Adrenal gland (tissue), 12 donors: ENCODE results near the gene UBE2E2. TPM values are rescaled to one million over a fixed set of nuclear protein-coding genes. Genes with fewer than 3 reads are reported as not detected.

Experiments
- DNase-seq, 7 donors: peaks; one replicate each; pipeline ENCODE4 v3.0.0-alpha.2; 2019 to 2020
- H3K27ac ChIP-seq, 5 donors: fragments of 200-600 bp; sonication (generic) in 4 of 5; 1 replicate in 3 of 5; 2 replicates in 2 of 5; pipeline versions ENCODE4 v1.5.1 to v1.8.0; 2016 to 2020; ENCODE audit warnings: mild to moderate bottlenecking in 1 of 5
- H3K27me3 ChIP-seq: fragments of 200-600 bp; 2 replicates; pipeline ENCODE4 v1.8.0; 2021
- H3K36me3 ChIP-seq, 2 donors: fragments of 200-600 bp; replicated peaks in 1 of 2; 1 replicate in 1 of 2; 2 replicates in 1 of 2; pipeline versions ENCODE4 v1.5.1 to v1.8.0; 2018 to 2022
- H3K4me1 ChIP-seq, 2 donors: fragments of 200-600 bp; replicated peaks in 1 of 2; 1 replicate in 1 of 2; 2 replicates in 1 of 2; pipeline versions ENCODE4 v1.5.1 to v1.8.0; 2018 to 2021
- H3K4me3 ChIP-seq, 4 donors: fragments of 200-600 bp; sonication (generic) in 3 of 4; one replicate each; pipeline ENCODE4 v1.5.1; 2016 to 2018
- H3K9me3 ChIP-seq, 3 donors: fragments of 200-600 bp; sonication (generic) in 1 of 3; replicated peaks in 1 of 3; 1 replicate in 2 of 3; 2 replicates in 1 of 3; pipeline versions ENCODE4 v1.5.1 to v1.8.0; 2016 to 2021
- CTCF ChIP-seq, 6 experiments: fragments of 450-650 bp in 4 of 6; fragments of 200-600 bp in 2 of 6; sonication (generic) in 1 of 6; IDR thresholded peaks; 1 replicate in 5 of 6; 2 replicates in 1 of 6; pipeline versions ENCODE4 v1.5.1 to v1.8.0; 2016 to 2021; ENCODE audit warnings: antibody characterized with exemption in 6 of 6, mild to moderate bottlenecking in 2 of 6, moderate library complexity in 1 of 6
- POLR2A ChIP-seq, 2 donors: fragments of 450-650 bp; IDR thresholded peaks; one replicate each; pipeline ENCODE4 v1.6.1; 2017; ENCODE audit warnings: antibody characterized with exemption in 2 of 2, mild to moderate bottlenecking in 2 of 2, moderate library complexity in 1 of 2
- WGBS, 4 donors: extraction: QIAGEN DNeasy Blood & Tissue Kit in 2 of 4; methylation state at CpG; one replicate each; pipeline versions ENCODE4 v1.1.5 to v1.1.7; 2013 to 2017; 5-methylcytosine and 5-hydroxymethylcytosine counted together
- intact Hi-C, 2 donors: fragments of 100-400 bp; cut with DNase I; formaldehyde crosslinking; loops; one replicate each; pipeline versions ENCODE4 v1.14.1 to v1.15.0; 2022 to 2023
- polyA plus RNA-seq, 3 donors: library from polyadenylated mRNA; stranded (reverse); fragments of 200-250 nt in 2 of 3; fragments of 350-450 nt in 1 of 3; fragmentation: Illumina TruSeq in 1 of 3; extraction: RNeasy Lipid Tissue Mini Kit (QIAGEN cat#74804) in 1 of 3; gene quantifications; one replicate each; pipeline ENCODE4 v1.2.3, GENCODE V29; 2013 to 2014
- total RNA-seq, 9 donors: library from RNA; depleted of rRNA in 4 of 9; stranded (reverse); fragments of >200 nt in 4 of 9; fragments of 120-200 nt in 1 of 9; fragmentation: NEBNext Ultra II Directional in 1 of 9; extraction: Animal tissue kit (Norgen Biotek cat#: 25700) in 1 of 9; gene quantifications; one replicate each; pipeline versions ENCODE4 v1.1.0 to v1.2.4, GENCODE V29; 2013 to 2023
- donor health status: healthy with polysubstance abuse.
- donor health status: Bipolar disorder and iron deficiency.
- donor health status: DM: yes; HTN: yes; CAD: no.
- donor health status: DM: no; HTN: no; CAD: no.
- donor health status: DM: no; HTN: no; CAD: no.
- donor health status: DM: yes; HTN: yes; CAD: no.

Gene UBE2E2
- total and polyA plus RNA-seq, 12 donors = 9.3 to 29.6 (median 20.7) TPM

DNA sequence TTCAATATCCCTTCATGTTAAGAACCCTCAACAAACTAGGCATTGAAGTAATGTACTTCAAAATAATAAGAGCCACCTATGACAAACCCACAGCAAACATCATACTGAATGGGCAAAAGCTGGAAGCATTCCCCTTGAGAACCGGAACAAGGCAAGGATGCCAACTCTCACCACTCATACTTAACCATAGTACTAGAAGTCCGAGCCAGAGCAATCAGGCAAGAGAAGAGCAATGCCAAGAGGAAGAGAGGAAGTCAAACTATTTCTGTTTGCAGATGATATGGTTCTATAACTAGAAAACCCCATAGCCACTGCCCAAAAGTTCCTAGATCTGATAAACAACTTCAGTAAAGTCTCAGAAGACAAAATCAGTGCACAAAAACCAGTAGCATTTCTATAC is 161.9 kb downstream of the UBE2E2 start:
- no peaks in the 10 kb centered on the region for H3K27me3 ChIP-seq
- intact Hi-C loops = no loop called here
- DNase-seq = no peak
- H3K9me3 ChIP-seq = no peaks in the 10 kb centered on the region
- H3K4me3 ChIP-seq = no peak overlapping the region
- H3K4me1 ChIP-seq = no peaks in the 10 kb centered on the region
- 59 to 79% (median 74%) methylated on average over 2 of the region's 2 CpGs for WGBS, 4 donors
- TF ChIP-seq CTCF (IDR thresholded peaks at IDR 0.05) (no peak), POLR2A (IDR thresholded peaks at IDR 0.05) (no peak)
- H3K36me3 ChIP-seq = no peaks in the 10 kb centered on the region
- H3K27ac ChIP-seq = no peak overlapping the region

- H3K36me3 ChIP-seq = no peaks in the 10 kb centered on the region
Measured at GRCh38 chr3:23368731-23369130, 165.6 kb downstream of the UBE2E2 start.

DNA sequence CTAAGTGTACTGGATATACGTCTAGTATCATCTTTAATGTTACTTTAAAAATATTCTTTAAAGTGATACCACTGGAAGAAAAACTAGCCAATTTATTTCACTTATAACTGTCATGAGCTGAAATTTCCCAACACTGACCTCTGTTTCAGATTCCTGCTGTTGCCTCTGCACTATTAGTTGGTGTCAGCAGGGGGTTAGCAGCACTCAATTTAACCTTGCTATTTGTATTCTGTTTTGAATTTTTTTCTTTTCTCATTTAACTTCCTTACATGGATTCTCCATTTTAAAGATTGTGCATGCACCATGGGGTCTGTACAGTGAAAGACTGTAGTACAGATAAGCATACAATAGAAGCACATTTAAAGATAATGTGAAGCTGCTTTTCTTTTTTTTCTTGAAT is 169.2 kb downstream of the UBE2E2 start:
- H3K4me3 ChIP-seq = no peak overlapping the region
- H3K4me1 ChIP-seq = no peaks in the 10 kb centered on the region
- no peak for DNase-seq
- H3K9me3 ChIP-seq = no peaks in the 10 kb centered on the region
- intact Hi-C loops = no loop called here
- no peak overlapping the region for H3K27ac ChIP-seq
- WGBS, 4 donors = 57 to 64% (median 61%) methylated on average over 1 of the region's 1 CpG
- H3K27me3 ChIP-seq = no peaks in the 10 kb centered on the region
- peak in 2 of 6 experiments; percentile 5 to 21 for TF ChIP-seq CTCF (IDR thresholded peaks at IDR 0.05)
- TF ChIP-seq POLR2A (IDR thresholded peaks at IDR 0.05) = no peak
- H3K36me3 ChIP-seq = no peaks in the 10 kb centered on the region

More at GRCh38 chr3:23368731-23369130, 165.6 kb downstream of the UBE2E2 start:
- DNase-seq = no peak
- no peaks in the 10 kb centered on the region for H3K27me3 ChIP-seq
- no peak overlapping the region for H3K27ac ChIP-seq
- no peaks in the 10 kb centered on the region for H3K4me1 ChIP-seq
- intact Hi-C loops = no loop called here
- 63 to 81% (median 67%) methylated on average over 1 of the region's 1 CpG for WGBS, 4 donors
- H3K4me3 ChIP-seq = no peak overlapping the region
- no peak for TF ChIP-seq POLR2A (IDR thresholded peaks at IDR 0.05)
- TF ChIP-seq CTCF (IDR thresholded peaks at IDR 0.05) = no peak
- no peaks in the 10 kb centered on the region for H3K9me3 ChIP-seq

- Histone ChIP-seq H3K27me3 (no peaks in the 10 kb centered on the region), H3K36me3 (no peaks in the 10 kb centered on the region), H3K27ac (no peak overlapping the region), H3K9me3 (no peaks in the 10 kb centered on the region), H3K4me1 (no peaks in the 10 kb centered on the region), H3K4me3 (no peak overlapping the region)
- DNase-seq = no peak
- TF ChIP-seq POLR2A (IDR thresholded peaks at IDR 0.05) = no peak
- TF ChIP-seq CTCF (IDR thresholded peaks at IDR 0.05) = no peak
- intact Hi-C loops = no loop called here
- WGBS, 4 donors = 91 to 98% (median 96%) methylated on average over 3 of the region's 3 CpGs
Measured at GRCh38 chr3:23376516-23377248, 173.6 kb downstream of the UBE2E2 start.
